IMR-90 (cell line): ENCODE measurements around the gene MGAT5. TPM values are rescaled to one million over a fixed set of nuclear protein-coding genes. Genes with fewer than 3 reads are reported as not detected.

Experiments used
- ATAC-seq: fragments of 200-7000 bp; cut with Tn5 transposase; 2 replicates; pipeline ENCODE4 v1.9.1; 2020; ENCODE audit warnings: low read depth, mild to moderate bottlenecking, moderate library complexity
- BruUV-seq: library from RNA; stranded (reverse); fragments of 400-500 nt; replicated peaks from 2 replicates; lab custom pipeline; 2021; lab: Mats Ljungman, UMichigan
- CTCF ChIA-PET: fragments of 300-600 bp; formaldehyde crosslinking; extraction: SDS; loops from one replicate; lab custom pipeline; 2021; ENCODE audit warnings: antibody characterized with exemption; lab: Yijun Ruan, JAX
- POLR2A ChIA-PET: fragments of 300-600 bp; sonication (Branson Sonifier 250); formaldehyde crosslinking; loops from one replicate; lab custom pipeline; 2022; ENCODE audit warnings: antibody characterized with exemption; ENCODE audit not compliant: unreplicated experiment; lab: Charles Lee
- DNase-seq: peaks from one replicate; pipeline ENCODE4 v3.0.0; 2013
- H2AFZ ChIP-seq: replicated peaks from 2 replicates; pipeline ENCODE3; 2013; ENCODE audit warnings: low read length, mild to moderate bottlenecking; ENCODE audit not compliant: poor library complexity
- H2AK5ac ChIP-seq: 2 replicates; pipeline ENCODE4 v1.6.1; 2013; ENCODE audit warnings: low read depth, low read length, inconsistent platforms
- H2AK9ac ChIP-seq: replicated peaks from 2 replicates; pipeline ENCODE3; 2013; ENCODE audit warnings: mild to moderate bottlenecking, low read depth, low read length, moderate library complexity; ENCODE audit not compliant: poor library complexity
- H2BK120ac ChIP-seq: 2 replicates; pipeline ENCODE4 v1.6.1; 2013; ENCODE audit warnings: low read depth, low read length, inconsistent platforms
- H2BK15ac ChIP-seq: 3 replicates; pipeline ENCODE4 v1.6.1; 2013; ENCODE audit warnings: low read depth, low read length, inconsistent platforms
- H2BK20ac ChIP-seq: 2 replicates; pipeline ENCODE4 v1.6.1; 2013; ENCODE audit warnings: low read depth, mild to moderate bottlenecking, inconsistent platforms, low read length, moderate library complexity
- H2BK5ac ChIP-seq: 2 replicates; pipeline ENCODE4 v1.6.1; 2013; ENCODE audit warnings: mild to moderate bottlenecking, low read depth, low read length, inconsistent platforms; ENCODE audit not compliant: poor library complexity, severe bottlenecking
- H3K14ac ChIP-seq: replicated peaks from 2 replicates; pipeline ENCODE4 v1.6.1; 2013; ENCODE audit warnings: low read depth, low read length, inconsistent platforms
- H3K18ac ChIP-seq: 2 replicates; pipeline ENCODE4 v1.6.1; 2013; ENCODE audit warnings: low read depth, low read length, control low read depth
- H3K23ac ChIP-seq: 2 replicates; pipeline ENCODE4 v1.6.1; 2013; ENCODE audit warnings: low read depth, low read length, inconsistent platforms
- H3K27ac ChIP-seq: 2 replicates; pipeline ENCODE4 v1.5.1; 2013; ENCODE audit warnings: mild to moderate bottlenecking, control low read depth, low read length; ENCODE audit not compliant: insufficient read depth
- H3K27me3 ChIP-seq: 2 replicates; pipeline ENCODE4 v1.6.1; 2013; ENCODE audit warnings: low read length; ENCODE audit not compliant: control insufficient read depth, insufficient read depth
- H3K36me3 ChIP-seq: 2 replicates; pipeline ENCODE4 v1.6.1; 2013; ENCODE audit warnings: low read length, mixed read lengths; ENCODE audit not compliant: control insufficient read depth, insufficient read depth
- H3K4ac ChIP-seq: 2 replicates; pipeline ENCODE4 v1.6.1; 2013; ENCODE audit warnings: low read depth, low read length, inconsistent platforms
- H3K4me1 ChIP-seq: 2 replicates; pipeline ENCODE4 v1.6.1; 2013; ENCODE audit warnings: low read length, mixed read lengths; ENCODE audit not compliant: control insufficient read depth, insufficient read depth
- H3K4me2 ChIP-seq: 2 replicates; pipeline ENCODE4 v1.6.1; 2013; ENCODE audit warnings: low read depth, mild to moderate bottlenecking, control low read depth, low read length, moderate library complexity
- H3K4me3 ChIP-seq: 2 replicates; pipeline ENCODE4 v1.5.1; 2013; ENCODE audit warnings: low read depth, mild to moderate bottlenecking, control low read depth, low read length, moderate library complexity; ENCODE audit not compliant: insufficient read depth
- H3K56ac ChIP-seq: 2 replicates; pipeline ENCODE4 v1.6.1; 2013; ENCODE audit warnings: low read length, inconsistent platforms; ENCODE audit not compliant: insufficient read depth; ENCODE audit errors: extremely low read depth
- H3K79me1 ChIP-seq, 2 experiments: 2 replicates each; pipeline ENCODE4 v1.6.1; 2013; ENCODE audit warnings: low read length in 2 of 2, inconsistent platforms in 1 of 2, low read depth in 1 of 2
- H3K9ac ChIP-seq: 2 replicates; pipeline ENCODE4 v1.6.1; 2013; ENCODE audit warnings: low read depth, low read length, control low read depth
- H3K9me1 ChIP-seq: 2 replicates; pipeline ENCODE4 v1.6.1; 2013; ENCODE audit warnings: low read length, inconsistent platforms; ENCODE audit not compliant: insufficient read depth
- H3K9me3 ChIP-seq: 2 replicates; pipeline ENCODE4 v1.6.1; 2013; ENCODE audit warnings: low read length; ENCODE audit not compliant: control insufficient read depth, insufficient read depth
- H4K20me1 ChIP-seq: 2 replicates; pipeline ENCODE4 v1.6.1; 2013; ENCODE audit warnings: low read length, inconsistent platforms; ENCODE audit not compliant: insufficient read depth
- H4K5ac ChIP-seq: 2 replicates; pipeline ENCODE4 v1.6.1; 2013; ENCODE audit warnings: mild to moderate bottlenecking, low read depth, low read length, control low read depth
- H4K8ac ChIP-seq, 2 experiments: 2 replicates each; pipeline ENCODE4 v1.6.1; 2013; ENCODE audit warnings: low read depth in 2 of 2, low read length in 2 of 2, control low read depth in 1 of 2, inconsistent platforms in 1 of 2
- H4K91ac ChIP-seq: 2 replicates; pipeline ENCODE4 v1.6.1; 2013; ENCODE audit warnings: low read depth, low read length, inconsistent platforms; ENCODE audit not compliant: insufficient read depth
- MAFK ChIP-seq: IDR thresholded peaks from 2 replicates; pipeline ENCODE4 v1.6.1; 2012; ENCODE audit warnings: low read depth, low read length, improper control_type of control experiment
- MAZ ChIP-seq: IDR thresholded peaks from 2 replicates; pipeline ENCODE4 v1.6.1; 2012; ENCODE audit warnings: low read depth, mild to moderate bottlenecking, low read length, improper control_type of control experiment, moderate library complexity, borderline replicate concordance
- POLR2A ChIP-seq: IDR thresholded peaks from 2 replicates; pipeline ENCODE4 v1.6.1; 2012; ENCODE audit warnings: mild to moderate bottlenecking, low read depth, low read length
- RCOR1 ChIP-seq: IDR thresholded peaks from 2 replicates; pipeline ENCODE4 v1.6.1; 2012; ENCODE audit warnings: mild to moderate bottlenecking, low read length, improper control_type of control experiment; ENCODE audit not compliant: insufficient replicate concordance
- RFX5 ChIP-seq: IDR thresholded peaks from 2 replicates; pipeline ENCODE4 v1.8.0; 2012; ENCODE audit warnings: low read depth, mild to moderate bottlenecking, low read length, moderate library complexity
- SMC3 ChIP-seq: fragments of 150-350 bp; IDR thresholded peaks from 2 replicates; pipeline ENCODE4 v1.6.1; 2016; ENCODE audit warnings: low read depth, mild to moderate bottlenecking, antibody characterized with exemption, low read length, moderate library complexity
- WGBS, 2 experiments: methylation state at CpG; one replicate each; pipeline versions ENCODE4 v1.1.5 to v1.1.7; 2013; ENCODE audit warnings: missing lambda C conversion rate in 2 of 2; ENCODE audit not compliant: insufficient read length in 1 of 2; ENCODE audit errors: extremely low coverage in 2 of 2; 5-methylcytosine and 5-hydroxymethylcytosine counted together
- dilution Hi-C: fragments of 300-500 bp; cut with HindIII; formaldehyde crosslinking; loops from one replicate; pipeline ENCODE4 v1.14.3; 2018; ENCODE audit warnings: low sequenced_read_pairs; ENCODE audit not compliant: unreplicated experiment
- in situ Hi-C: fragments of 300-500 bp; cut with MboI; formaldehyde crosslinking; loops from 3 replicates; pipeline ENCODE4 v1.14.3; 2019; ENCODE audit warnings: low sequenced_read_pairs, inconsistent platforms, mixed read lengths
- intact Hi-C: fragments of 100-400 bp; cut with micrococcal nuclease; formaldehyde crosslinking; loops from 2 replicates; pipeline ENCODE4 v1.10.0; 2022
- polyA plus RNA-seq, 3 experiments: library from polyadenylated mRNA; depleted of rRNA; stranded (reverse); fragments of >200 nt; gene quantifications; 2 replicates each; pipeline ENCODE4 v1.2.3, GENCODE V29; 2012; ENCODE audit warnings: low replicate concordance in 1 of 3
- total RNA-seq: library from RNA; depleted of rRNA; stranded (reverse); fragments of >200 nt; gene quantifications from 2 replicates; pipeline ENCODE4 v1.2.3, GENCODE V29; 2012
- TF ChIP-seq, protein P1 (sequence below): fragments of 150-350 bp; IDR thresholded peaks from 2 replicates; pipeline ENCODE4 v1.6.1; 2017; ENCODE audit warnings: mild to moderate bottlenecking, antibody characterized with exemption, low read length, low read depth

MGAT5 gene
- total and polyA plus RNA-seq, 2 of the 4 experiments (the other 2 are of a cell fraction), result 22.9 to 59.9 TPM

DNA sequence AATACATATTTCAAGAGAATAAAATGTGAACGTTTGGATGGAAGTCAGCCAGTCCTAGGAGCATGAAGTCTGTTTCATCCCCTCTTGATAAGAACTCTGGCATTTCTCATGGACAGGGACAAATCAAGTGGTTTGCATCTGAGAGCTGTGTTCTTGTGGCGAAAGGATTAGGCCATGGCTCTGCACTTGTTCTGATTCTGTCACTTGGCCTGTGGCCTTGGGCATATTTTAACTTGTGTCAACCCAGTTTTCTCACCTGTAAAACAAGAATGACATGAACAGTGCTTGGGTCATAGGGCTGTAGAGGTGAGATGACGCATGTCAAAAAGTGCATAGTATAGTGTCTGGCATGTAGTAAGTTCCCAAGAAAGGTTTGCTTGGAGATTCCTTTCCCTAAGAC lies 125.8 kb downstream of the MGAT5 start:
- Histone ChIP-seq H3K56ac (no peak overlapping the region), H2AK9ac (no peak overlapping the region), H3K18ac (peak overlapping the region; percentile 72), H4K8ac (peak overlapping the region in 1 of 2 experiments; percentile 16; a peak in 1 of 4 replicates), H3K27me3 (no peaks in the 10 kb centered on the region), H3K4me3 (no peak overlapping the region), H2AFZ (no peak overlapping the region), H3K9me3 (no peaks in the 10 kb centered on the region), H3K9me1 (peaks cover 16% of the 10 kb centered on the region), H3K4me2 (no peak overlapping the region), H2BK5ac (peak overlapping the region; percentile 20), H4K91ac (no peak overlapping the region), H3K36me3 (peaks cover 16% of the 10 kb centered on the region; the same call in 1 of the 2 replicates), H3K79me1 (peaks cover 6 to 18% of the 10 kb centered on the region in 2 experiments; a peak in 3 of 4 replicates), H3K27ac (peak overlapping the region; percentile 36; the same call in 1 of the 2 replicates), H3K4ac (peak overlapping the region; percentile 14; the same call in 1 of the 2 replicates), H3K9ac (no peak overlapping the region), H3K14ac (peak overlapping the region; percentile 64; the same call in 1 of the 2 replicates), H4K20me1 (no peaks in the 10 kb centered on the region; the same call in 1 of the 2 replicates), H2BK15ac (peak overlapping the region; percentile 3; the same call in 1 of the 3 replicates), H2BK20ac (peak overlapping the region; percentile 76; the same call in 1 of the 2 replicates), H3K4me1 (peaks cover 14% of the 10 kb centered on the region), H2BK120ac (peak overlapping the region; percentile 29; the same call in 1 of the 2 replicates), H2AK5ac (peak overlapping the region; percentile 59; the same call in 1 of the 2 replicates), H4K5ac (0 out of 2 replicates have a peak overlapping the region, but pooled peaks have one; percentile 42), H3K23ac (peak overlapping the region; percentile 73)
- in situ Hi-C loops, result no loop called here
- no CpG with 5 or more reads among the region's 3 CpGs for WGBS, 2 experiments
- dilution Hi-C loops, result no loop called here
- intact Hi-C loops, result loop anchor here (10.0 kb wide), 1 partner anchor 495 kb away; no protein-coding TSS in a partner anchor
- ChIA-PET CTCF (no interaction called here), POLR2A (no interaction called here)
- no peak for ATAC-seq
- BruUV-seq, result no TSS peak
- TF ChIP-seq RCOR1 (no peak), RFX5 (no peak), POLR2A (no peak), MAZ (no peak), SMC3 (no peak), MAFK (no peak)
- TF ChIP-seq, protein P1, sequence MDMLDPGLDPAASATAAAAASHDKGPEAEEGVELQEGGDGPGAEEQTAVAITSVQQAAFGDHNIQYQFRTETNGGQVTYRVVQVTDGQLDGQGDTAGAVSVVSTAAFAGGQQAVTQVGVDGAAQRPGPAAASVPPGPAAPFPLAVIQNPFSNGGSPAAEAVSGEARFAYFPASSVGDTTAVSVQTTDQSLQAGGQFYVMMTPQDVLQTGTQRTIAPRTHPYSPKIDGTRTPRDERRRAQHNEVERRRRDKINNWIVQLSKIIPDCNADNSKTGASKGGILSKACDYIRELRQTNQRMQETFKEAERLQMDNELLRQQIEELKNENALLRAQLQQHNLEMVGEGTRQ, result no peak
- DNase-seq, result no peak
